ENCODE results near the gene HDAC4. TPM values are rescaled to one million over a fixed set of nuclear protein-coding genes. Genes with fewer than 3 reads are reported as not detected.

Gene HDAC4
- total and polyA plus RNA-seq, 4 donors, result 2.9 to 37.2 (median 4.4) TPM

DNA sequence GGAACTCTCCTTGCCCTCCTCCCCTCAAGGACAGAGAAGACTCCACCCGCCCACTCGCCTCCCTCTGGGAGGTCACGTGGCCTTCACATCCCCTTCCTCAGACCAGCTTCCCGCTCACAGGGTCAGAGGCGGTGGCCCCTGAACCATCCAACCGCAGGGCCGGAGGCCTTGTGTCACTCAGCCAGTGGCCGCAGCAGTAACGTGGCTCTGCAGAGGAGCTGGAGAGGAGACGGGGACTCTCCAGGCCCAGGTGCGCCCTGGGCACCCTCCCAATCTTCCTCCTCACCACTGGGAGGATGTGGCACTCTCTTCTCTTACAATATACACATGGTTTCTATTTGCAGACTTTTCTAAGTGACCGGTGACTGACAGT lies 391.2 kb downstream of the HDAC4 start:
- H3K9me3 ChIP-seq (ENCODE audit: control insufficient read depth in 4 of 4, low read length in 3 of 4), result peaks cover 0 to 3% (median 0%) of the 10 kb centered on the region in 4 donors
- 75% methylated on average over 12 of the region's 12 CpGs for WGBS
- no peak for TF ChIP-seq RAD21 (IDR thresholded peaks at IDR 0.05)
- no peak for TF ChIP-seq HNF4A (conservative IDR thresholded peaks at IDR 0.05)
- TF ChIP-seq, protein P1, sequence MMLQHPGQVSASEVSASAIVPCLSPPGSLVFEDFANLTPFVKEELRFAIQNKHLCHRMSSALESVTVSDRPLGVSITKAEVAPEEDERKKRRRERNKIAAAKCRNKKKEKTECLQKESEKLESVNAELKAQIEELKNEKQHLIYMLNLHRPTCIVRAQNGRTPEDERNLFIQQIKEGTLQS (IDR thresholded peaks at IDR 0.05), result no peak
- H3K36me3 ChIP-seq (ENCODE audit: control insufficient read depth in 4 of 4, insufficient read depth in 3 of 4, low read depth in 1 of 4, low read length in 3 of 4), result no peaks in the 10 kb centered on the region
- no peaks in the 10 kb centered on the region for H3K27me3 ChIP-seq (ENCODE audit: control insufficient read depth in 4 of 4, insufficient read depth in 4 of 4, low read length in 3 of 4)
- no peak overlapping the region for H3K27ac ChIP-seq (ENCODE audit: low read depth in 1 of 2, low read length in 2 of 2)
- no peak overlapping the region for H3K9ac ChIP-seq (ENCODE audit: low read depth in 1 of 2, low read length in 2 of 2)
- no peak for DNase-seq (ENCODE audit: low spot score)
- no peak overlapping the region for H3K4me3 ChIP-seq (ENCODE audit: low read depth in 1 of 3, low read length in 3 of 3)
- no peaks in the 10 kb centered on the region for H3K4me1 ChIP-seq (ENCODE audit: control insufficient read depth in 4 of 4, insufficient read depth in 4 of 4, low read length in 3 of 4)

DNA sequence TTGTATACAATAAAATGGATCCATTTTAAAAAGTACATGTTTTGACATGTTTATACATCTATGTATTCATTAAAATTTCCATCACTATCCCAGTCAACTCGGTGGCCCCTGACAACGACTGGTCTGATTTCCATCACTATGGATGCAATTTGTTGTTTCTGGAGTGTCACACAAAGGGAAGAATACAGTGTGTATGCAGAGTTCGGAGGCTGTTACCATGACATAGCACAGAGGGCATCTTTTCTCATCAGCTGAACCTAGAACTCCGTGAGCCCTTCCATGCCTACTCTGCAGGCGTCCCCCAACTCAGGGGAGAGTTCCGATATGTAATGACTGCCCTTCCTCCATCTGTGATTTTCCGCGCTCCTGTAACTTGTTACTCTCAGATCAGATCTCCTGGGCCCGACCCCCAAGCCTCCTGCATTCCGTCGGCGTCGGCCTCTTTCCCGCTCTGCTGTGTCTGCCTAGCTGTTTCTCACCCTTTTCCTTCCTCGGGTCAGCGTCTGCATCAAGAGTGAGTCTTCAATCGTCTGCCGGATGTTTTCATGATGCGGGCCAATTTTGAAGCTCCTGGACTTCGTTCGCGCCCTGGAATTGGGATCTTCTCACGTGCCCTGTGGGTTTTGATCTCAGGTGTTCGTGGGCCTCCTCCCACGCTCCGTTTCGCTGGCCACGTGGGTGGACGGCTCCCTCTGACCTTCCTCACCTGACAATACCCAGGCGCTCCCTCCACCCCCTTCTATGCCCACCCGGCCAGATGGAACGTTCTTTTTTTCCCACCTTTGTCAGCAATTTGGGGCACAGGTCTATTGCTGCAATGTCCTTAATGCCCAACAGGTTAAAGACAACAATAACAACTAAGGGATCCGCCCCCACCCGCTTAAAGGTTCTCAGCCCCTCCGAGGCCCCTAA lies 391.9 kb downstream of the HDAC4 start:
- H3K4me1 ChIP-seq (ENCODE audit: control insufficient read depth in 4 of 4, insufficient read depth in 4 of 4, low read length in 3 of 4), result no peaks in the 10 kb centered on the region
- no peak for DNase-seq (ENCODE audit: low spot score)
- no peak overlapping the region for H3K4me3 ChIP-seq (ENCODE audit: low read depth in 1 of 3, low read length in 3 of 3)
- H3K36me3 ChIP-seq (ENCODE audit: control insufficient read depth in 4 of 4, insufficient read depth in 3 of 4, low read depth in 1 of 4, low read length in 3 of 4), result no peaks in the 10 kb centered on the region
- no peak overlapping the region for H3K27ac ChIP-seq (ENCODE audit: low read depth in 1 of 2, low read length in 2 of 2)
- no peaks in the 10 kb centered on the region for H3K27me3 ChIP-seq (ENCODE audit: control insufficient read depth in 4 of 4, insufficient read depth in 4 of 4, low read length in 3 of 4)
- H3K9ac ChIP-seq (ENCODE audit: low read depth in 1 of 2, low read length in 2 of 2), result no peak overlapping the region
- H3K9me3 ChIP-seq (ENCODE audit: control insufficient read depth in 4 of 4, low read length in 3 of 4), result peaks cover 0 to 3% (median 0%) of the 10 kb centered on the region in 4 donors
- TF ChIP-seq JUND (IDR thresholded peaks at IDR 0.05) (no peak), YY1 (IDR thresholded peaks at IDR 0.05) (no peak), SP1 (IDR thresholded peaks at IDR 0.05) (no peak), NR2F2 (IDR thresholded peaks at IDR 0.05) (no peak)
- WGBS, result 86% methylated on average over 35 of the region's 35 CpGs

DNA sequence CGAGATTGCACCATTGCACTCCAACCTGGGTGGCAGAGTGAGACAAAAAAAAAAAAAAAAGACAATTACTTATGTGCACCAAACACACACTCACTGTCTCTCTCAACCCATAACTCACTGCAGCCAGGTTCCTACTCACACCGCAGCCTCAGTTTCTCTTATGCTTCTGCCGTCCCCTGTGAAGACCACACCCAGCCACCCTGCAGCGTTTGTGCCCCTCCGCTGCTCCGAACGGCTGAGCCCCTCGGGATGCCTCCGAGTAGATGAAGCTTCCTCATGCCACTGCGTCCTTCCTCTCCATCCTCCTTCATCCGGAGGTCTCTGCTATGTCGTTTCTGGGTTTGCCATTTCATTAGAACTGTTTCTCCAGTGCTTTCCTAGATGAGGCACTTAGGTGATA lies 392.8 kb downstream of the HDAC4 start:
- TF ChIP-seq SP1 (IDR thresholded peaks at IDR 0.05), result no peak
- no peak for TF ChIP-seq GABPA (IDR thresholded peaks at IDR 0.05 in 1 of 2, conservative IDR thresholded peaks at IDR 0.05 in 1 of 2)
- no peak for TF ChIP-seq EGR1 (IDR thresholded peaks at IDR 0.05; ENCODE audit: low read depth in 2 of 2)
- no peak for TF ChIP-seq HNF4G (IDR thresholded peaks at IDR 0.05)
- TF ChIP-seq, protein P2, sequence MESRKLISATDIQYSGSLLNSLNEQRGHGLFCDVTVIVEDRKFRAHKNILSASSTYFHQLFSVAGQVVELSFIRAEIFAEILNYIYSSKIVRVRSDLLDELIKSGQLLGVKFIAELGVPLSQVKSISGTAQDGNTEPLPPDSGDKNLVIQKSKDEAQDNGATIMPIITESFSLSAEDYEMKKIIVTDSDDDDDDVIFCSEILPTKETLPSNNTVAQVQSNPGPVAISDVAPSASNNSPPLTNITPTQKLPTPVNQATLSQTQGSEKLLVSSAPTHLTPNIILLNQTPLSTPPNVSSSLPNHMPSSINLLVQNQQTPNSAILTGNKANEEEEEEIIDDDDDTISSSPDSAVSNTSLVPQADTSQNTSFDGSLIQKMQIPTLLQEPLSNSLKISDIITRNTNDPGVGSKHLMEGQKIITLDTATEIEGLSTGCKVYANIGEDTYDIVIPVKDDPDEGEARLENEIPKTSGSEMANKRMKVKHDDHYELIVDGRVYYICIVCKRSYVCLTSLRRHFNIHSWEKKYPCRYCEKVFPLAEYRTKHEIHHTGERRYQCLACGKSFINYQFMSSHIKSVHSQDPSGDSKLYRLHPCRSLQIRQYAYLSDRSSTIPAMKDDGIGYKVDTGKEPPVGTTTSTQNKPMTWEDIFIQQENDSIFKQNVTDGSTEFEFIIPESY (IDR thresholded peaks at IDR 0.05), result no peak
- no peak for TF ChIP-seq FOXA1 (IDR thresholded peaks at IDR 0.05)
- no peak for TF ChIP-seq YY1 (IDR thresholded peaks at IDR 0.05)
- no peak for TF ChIP-seq TAF1 (conservative IDR thresholded peaks at IDR 0.05)
- TF ChIP-seq RAD21 (IDR thresholded peaks at IDR 0.05), result no peak
- TF ChIP-seq, protein P1 (IDR thresholded peaks at IDR 0.05), result no peak
- TF ChIP-seq HNF4A (conservative IDR thresholded peaks at IDR 0.05), result no peak
- TF ChIP-seq RXRA (IDR thresholded peaks at IDR 0.05), result no peak
- TF ChIP-seq, protein P3, sequence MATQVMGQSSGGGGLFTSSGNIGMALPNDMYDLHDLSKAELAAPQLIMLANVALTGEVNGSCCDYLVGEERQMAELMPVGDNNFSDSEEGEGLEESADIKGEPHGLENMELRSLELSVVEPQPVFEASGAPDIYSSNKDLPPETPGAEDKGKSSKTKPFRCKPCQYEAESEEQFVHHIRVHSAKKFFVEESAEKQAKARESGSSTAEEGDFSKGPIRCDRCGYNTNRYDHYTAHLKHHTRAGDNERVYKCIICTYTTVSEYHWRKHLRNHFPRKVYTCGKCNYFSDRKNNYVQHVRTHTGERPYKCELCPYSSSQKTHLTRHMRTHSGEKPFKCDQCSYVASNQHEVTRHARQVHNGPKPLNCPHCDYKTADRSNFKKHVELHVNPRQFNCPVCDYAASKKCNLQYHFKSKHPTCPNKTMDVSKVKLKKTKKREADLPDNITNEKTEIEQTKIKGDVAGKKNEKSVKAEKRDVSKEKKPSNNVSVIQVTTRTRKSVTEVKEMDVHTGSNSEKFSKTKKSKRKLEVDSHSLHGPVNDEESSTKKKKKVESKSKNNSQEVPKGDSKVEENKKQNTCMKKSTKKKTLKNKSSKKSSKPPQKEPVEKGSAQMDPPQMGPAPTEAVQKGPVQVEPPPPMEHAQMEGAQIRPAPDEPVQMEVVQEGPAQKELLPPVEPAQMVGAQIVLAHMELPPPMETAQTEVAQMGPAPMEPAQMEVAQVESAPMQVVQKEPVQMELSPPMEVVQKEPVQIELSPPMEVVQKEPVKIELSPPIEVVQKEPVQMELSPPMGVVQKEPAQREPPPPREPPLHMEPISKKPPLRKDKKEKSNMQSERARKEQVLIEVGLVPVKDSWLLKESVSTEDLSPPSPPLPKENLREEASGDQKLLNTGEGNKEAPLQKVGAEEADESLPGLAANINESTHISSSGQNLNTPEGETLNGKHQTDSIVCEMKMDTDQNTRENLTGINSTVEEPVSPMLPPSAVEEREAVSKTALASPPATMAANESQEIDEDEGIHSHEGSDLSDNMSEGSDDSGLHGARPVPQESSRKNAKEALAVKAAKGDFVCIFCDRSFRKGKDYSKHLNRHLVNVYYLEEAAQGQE (IDR thresholded peaks at IDR 0.05), result no peak
- H3K9me3 ChIP-seq (ENCODE audit: control insufficient read depth in 4 of 4, low read length in 3 of 4), result peaks cover 0 to 3% (median 0%) of the 10 kb centered on the region in 4 donors
- no peak overlapping the region for H3K4me3 ChIP-seq (ENCODE audit: low read depth in 1 of 3, low read length in 3 of 3)
- H3K27ac ChIP-seq (ENCODE audit: low read depth in 1 of 2, low read length in 2 of 2), result no peak overlapping the region
- no peaks in the 10 kb centered on the region for H3K27me3 ChIP-seq (ENCODE audit: control insufficient read depth in 4 of 4, insufficient read depth in 4 of 4, low read length in 3 of 4)
- H3K4me1 ChIP-seq (ENCODE audit: control insufficient read depth in 4 of 4, insufficient read depth in 4 of 4, low read length in 3 of 4), result no peaks in the 10 kb centered on the region
- 86% methylated on average over 12 of the region's 12 CpGs for WGBS
- H3K9ac ChIP-seq (ENCODE audit: low read depth in 1 of 2, low read length in 2 of 2), result no peak overlapping the region
- no peaks in the 10 kb centered on the region for H3K36me3 ChIP-seq (ENCODE audit: control insufficient read depth in 4 of 4, insufficient read depth in 3 of 4, low read depth in 1 of 4, low read length in 3 of 4)
- no peak for DNase-seq (ENCODE audit: low spot score)
